ENCODE results near the gene ZSCAN10. TPM values are rescaled to one million over a fixed set of nuclear protein-coding genes. Genes with fewer than 3 reads are reported as not detected.

The ZSCAN10 gene
- total RNA-seq, 3 donors from 2014 or later: not detected

GRCh38 chr16:3119701-3120408 is 20.8 kb upstream of the ZSCAN10 start:
- H3K36me3 ChIP-seq: no peaks in the 10 kb centered on the region
- H3K9me3 ChIP-seq: no peaks in the 10 kb centered on the region
- DNase-seq (ENCODE audit: low spot score in 2 of 2): no peak
- no peaks in the 10 kb centered on the region for H3K4me1 ChIP-seq
- TF ChIP-seq POLR2A (IDR thresholded peaks at IDR 0.05) (no peak), CTCF (IDR thresholded peaks at IDR 0.05) (no peak), POLR2AphosphoS5 (IDR thresholded peaks at IDR 0.05) (no peak)
- H3K27ac ChIP-seq: no peak overlapping the region
- no peak overlapping the region for H3K4me3 ChIP-seq
- intact Hi-C loops (cut with DNase I; ENCODE audit: low total_unique reads): no loop called here
- H3K27me3 ChIP-seq: no peaks in the 10 kb centered on the region

- H3K36me3 ChIP-seq: no peaks in the 10 kb centered on the region
- no peak overlapping the region for H3K4me3 ChIP-seq
- intact Hi-C loops (cut with DNase I; ENCODE audit: low total_unique reads): no loop called here
- no peaks in the 10 kb centered on the region for H3K4me1 ChIP-seq
- no peaks in the 10 kb centered on the region for H3K9me3 ChIP-seq
- no peaks in the 10 kb centered on the region for H3K27me3 ChIP-seq
- TF ChIP-seq POLR2AphosphoS5 (IDR thresholded peaks at IDR 0.05): no peak
- TF ChIP-seq POLR2A (IDR thresholded peaks at IDR 0.05): no peak
- no peak for TF ChIP-seq CTCF (IDR thresholded peaks at IDR 0.05)
- H3K27ac ChIP-seq: no peak overlapping the region
- DNase-seq (ENCODE audit: low spot score in 2 of 2): no peak
These were observed 20.2 kb upstream of the ZSCAN10 start for GRCh38 chr16:3119286-3119685.

- no peaks in the 10 kb centered on the region for H3K36me3 ChIP-seq
These were observed 19.8 kb upstream of the ZSCAN10 start for GRCh38 chr16:3118846-3119245.

GRCh38 chr16:3118204-3118790 is 19.2 kb upstream of the ZSCAN10 start:
- Histone ChIP-seq H3K27me3 (no peaks in the 10 kb centered on the region), H3K27ac (no peak overlapping the region), H3K4me1 (peaks cover 0 to 9% of the 10 kb centered on the region in 2 donors), H3K36me3 (no peaks in the 10 kb centered on the region), H3K9me3 (no peaks in the 10 kb centered on the region), H3K4me3 (no peak overlapping the region)
- DNase-seq (ENCODE audit: low spot score in 2 of 2): peak in 1 of 2 donors; percentile 52
- no peak for TF ChIP-seq POLR2A (IDR thresholded peaks at IDR 0.05)
- no peak for TF ChIP-seq CTCF (IDR thresholded peaks at IDR 0.05)
- TF ChIP-seq POLR2AphosphoS5 (IDR thresholded peaks at IDR 0.05): no peak
- intact Hi-C loops (cut with DNase I; ENCODE audit: low total_unique reads): no loop called here

More at GRCh38 chr16:3118846-3119245, 19.8 kb upstream of the ZSCAN10 start:
- no peak for DNase-seq (ENCODE audit: low spot score in 2 of 2)
- H3K9me3 ChIP-seq: no peaks in the 10 kb centered on the region
- TF ChIP-seq POLR2A (IDR thresholded peaks at IDR 0.05) (no peak), CTCF (IDR thresholded peaks at IDR 0.05) (no peak), POLR2AphosphoS5 (IDR thresholded peaks at IDR 0.05) (no peak)
- H3K4me3 ChIP-seq: no peak overlapping the region
- intact Hi-C loops (cut with DNase I; ENCODE audit: low total_unique reads): no loop called here
- H3K27me3 ChIP-seq: no peaks in the 10 kb centered on the region
- H3K27ac ChIP-seq: no peak overlapping the region
- H3K4me1 ChIP-seq: peaks cover 0 to 4% of the 10 kb centered on the region in 2 donors

- Histone ChIP-seq H3K36me3 (no peaks in the 10 kb centered on the region), H3K4me1 (peaks cover 3 to 15% of the 10 kb centered on the region in 2 donors), H3K27ac (no peak overlapping the region), H3K9me3 (no peaks in the 10 kb centered on the region), H3K4me3 (no peak overlapping the region), H3K27me3 (no peaks in the 10 kb centered on the region)
- no peak for DNase-seq (ENCODE audit: low spot score in 2 of 2)
- no peak for TF ChIP-seq POLR2A (IDR thresholded peaks at IDR 0.05)
- TF ChIP-seq POLR2AphosphoS5 (IDR thresholded peaks at IDR 0.05): no peak
- TF ChIP-seq CTCF (IDR thresholded peaks at IDR 0.05): no peak
- intact Hi-C loops (cut with DNase I; ENCODE audit: low total_unique reads): no loop called here
These were observed 16.5 kb upstream of the ZSCAN10 start for GRCh38 chr16:3115561-3115960.

Data from breast epithelium (tissue), 4 donors.